K562 (cell line): ENCODE data around the gene RNF145. TPM values are rescaled to one million over a fixed set of nuclear protein-coding genes. Genes with fewer than 3 reads are reported as not detected.

ENCODE experiments used
- ATAC-seq: fragments of 200-7000 bp; cut with Tn5 transposase; 3 replicates; pipeline ENCODE4 v1.9.1; 2020; ENCODE audit warnings: moderate library complexity
- BruUV-seq: library from RNA; stranded (reverse); fragments of 400-500 nt; replicated peaks from 2 replicates; lab custom pipeline; 2021; lab: Mats Ljungman, UMichigan
- CTCF ChIA-PET: fragments of 300-600 bp; formaldehyde crosslinking; extraction: SDS; loops from one replicate; lab custom pipeline; 2021; ENCODE audit warnings: low intra/inter-chr PET ratio; lab: Yijun Ruan, JAX
- POLR2A ChIA-PET: fragments of 300-600, 350-650 bp; sonication (Branson Sonifier 250); formaldehyde crosslinking; extraction: SDS; loops from one replicate; lab custom pipeline; 2021; ENCODE audit warnings: antibody characterized with exemption, inconsistent platforms; lab: Yijun Ruan, JAX
- DNase-seq, 4 experiments: peaks; one replicate each; pipeline versions ENCODE4 v3.0.0 to v3.0.0-alpha.2; 2011 to 2018; ENCODE audit warnings: low spot score in 3 of 4, mixed read lengths in 3 of 4; ENCODE audit errors: extremely low read depth in 1 of 4
- FAIRE-seq: peaks from 2 replicates; lab custom pipeline; 2011; peaks lifted over from hg19 to GRCh38; lab: Jason Lieb, UNC
- H2AFZ ChIP-seq: 2 replicates; pipeline ENCODE4 v1.6.0; 2011; ENCODE audit warnings: low read depth, low read length, control low read depth, inconsistent platforms
- H3K27ac ChIP-seq: fragments of 200-600 bp; 3 replicates; pipeline ENCODE4 v1.8.0; 2011; ENCODE audit warnings: low read depth, mild to moderate bottlenecking, control low read depth, inconsistent platforms, low read length, moderate library complexity, mixed read lengths; ENCODE audit errors: extremely low read depth
- H3K27me3 ChIP-seq, 2 experiments: fragments of 300-600 bp in 1 of 2; 2 replicates in 1 of 2; 3 replicates in 1 of 2; pipeline versions ENCODE4 v1.6.0 to v1.8.0; 2011; ENCODE audit warnings: inconsistent platforms in 2 of 2, low read length in 2 of 2, mild to moderate bottlenecking in 1 of 2, mixed read lengths in 1 of 2, moderate library complexity in 1 of 2; ENCODE audit not compliant: control insufficient read depth in 2 of 2, insufficient read depth in 2 of 2
- H3K36me3 ChIP-seq: fragments of 300-600 bp; 3 replicates; pipeline ENCODE4 v1.8.0; 2011; ENCODE audit warnings: mild to moderate bottlenecking, low read length, inconsistent platforms; ENCODE audit not compliant: control insufficient read depth, insufficient read depth
- H3K4me1 ChIP-seq, 2 experiments: fragments of 200-600 bp in 1 of 2; replicated peaks in 1 of 2; 2 replicates in 1 of 2; 3 replicates in 1 of 2; pipeline versions ENCODE4 v1.5.1 to v1.8.0; 2011; ENCODE audit warnings: inconsistent platforms in 2 of 2, low read length in 2 of 2, mild to moderate bottlenecking in 1 of 2, mixed read lengths in 1 of 2, moderate library complexity in 1 of 2; ENCODE audit not compliant: control insufficient read depth in 2 of 2, insufficient read depth in 2 of 2
- H3K4me2 ChIP-seq: 2 replicates; pipeline ENCODE4 v1.6.1; 2011; ENCODE audit warnings: low read length, control low read depth, inconsistent platforms, mixed read lengths; ENCODE audit not compliant: insufficient read depth
- H3K4me3 ChIP-seq: fragments of 200-600 bp; sonication (generic), shearing (Covaris generic); 2 replicates; pipeline ENCODE4 v1.5.1; 2016; ENCODE audit warnings: control low read depth, inconsistent platforms
- H3K79me2 ChIP-seq: fragments of 200-600 bp; 3 replicates; pipeline ENCODE4 v1.8.0; 2011; ENCODE audit warnings: low read length, inconsistent platforms; ENCODE audit not compliant: control insufficient read depth, insufficient read depth
- H3K9ac ChIP-seq, 2 experiments: 2 replicates each; pipeline versions ENCODE4 v1.6.0 to v1.6.1; 2011; ENCODE audit warnings: low read depth in 2 of 2, low read length in 2 of 2, control low read depth in 1 of 2, inconsistent platforms in 1 of 2, mild to moderate bottlenecking in 1 of 2, mixed read lengths in 1 of 2; ENCODE audit not compliant: insufficient read depth in 1 of 2
- H3K9me1 ChIP-seq: one replicate; pipeline ENCODE4 v1.6.0; 2011; ENCODE audit warnings: inconsistent platforms, mild to moderate bottlenecking, low read length, moderate library complexity; ENCODE audit not compliant: control insufficient read depth, insufficient read depth
- H3K9me3 ChIP-seq: replicated peaks from 2 replicates; pipeline ENCODE4 v1.5.1; 2011; ENCODE audit warnings: low read depth, low read length, inconsistent platforms; ENCODE audit not compliant: control insufficient read depth, insufficient read depth
- H4K20me1 ChIP-seq: replicated peaks from 2 replicates; pipeline ENCODE4 v1.6.1; 2011; ENCODE audit warnings: low read length, inconsistent platforms, mixed read lengths; ENCODE audit not compliant: control insufficient read depth, insufficient read depth
- CTCF ChIP-seq, 3 experiments: IDR thresholded peaks in 2 of 3; conservative IDR thresholded peaks in 1 of 3; 2 replicates each; pipeline ENCODE4 v1.5.1; 2011 to 2012; ENCODE audit warnings: low read length in 3 of 3, mild to moderate bottlenecking in 3 of 3, control low read depth in 2 of 3, improper control_type of control experiment in 1 of 3, inconsistent platforms in 1 of 3, low read depth in 1 of 3, mixed read lengths in 1 of 3, moderate library complexity in 1 of 3; ENCODE audit not compliant: insufficient read depth in 2 of 3
- CUX1 ChIP-seq: fragments of 200-800 bp; sonication (Bioruptor generic); IDR thresholded peaks from 2 replicates; pipeline ENCODE4 v1.6.1; 2016; ENCODE audit warnings: missing genetic modification characterization, missing compliant biosample characterization
- TAF7 ChIP-seq: fragments of 450-650 bp; IDR thresholded peaks from 2 replicates; pipeline ENCODE4 v1.6.1; 2016; ENCODE audit warnings: missing genetic modification characterization, missing compliant biosample characterization
- USF2 ChIP-seq: sonication (generic); formaldehyde crosslinking; IDR thresholded peaks from 2 replicates; pipeline ENCODE4 v1.5.0; 2020; ENCODE audit warnings: missing genetic modification reagents
- ZNF316 ChIP-seq: fragments of 450-650 bp; IDR thresholded peaks from 2 replicates; pipeline ENCODE4 v1.6.1; 2016
- ZNF57 ChIP-seq: fragments of 450-650 bp; formaldehyde crosslinking; IDR thresholded peaks from 2 replicates; pipeline ENCODE4 v1.4.0; 2020; ENCODE audit warnings: mild to moderate bottlenecking, moderate library complexity
- ZNF584 ChIP-seq: fragments of 200-800 bp; sonication (Bioruptor generic); IDR thresholded peaks from 2 replicates; pipeline ENCODE4 v1.6.1; 2016; ENCODE audit warnings: low read depth, mild to moderate bottlenecking, missing genetic modification characterization, missing compliant biosample characterization
- WGBS: fragments of 100-300 bp; shearing (Covaris generic); methylation state at CpG from one replicate; pipeline ENCODE4 v1.1.6; 2016; ENCODE audit warnings: low coverage, mixed read lengths; ENCODE audit not compliant: insufficient coverage; ENCODE audit errors: missing lambda C conversion rate; 5-methylcytosine and 5-hydroxymethylcytosine counted together
- in situ Hi-C: fragments of 300-500 bp; cut with MboI; formaldehyde crosslinking; loops from 4 replicates; pipeline ENCODE4 v1.15.0; 2018; ENCODE audit warnings: inconsistent platforms, mixed read lengths
- intact Hi-C: fragments of 100-400 bp; cut with micrococcal nuclease; formaldehyde crosslinking; loops from 2 replicates; pipeline ENCODE4 v1.14.2; 2022
- polyA plus RNA-seq, 8 experiments: library from polyadenylated mRNA; depleted of rRNA in 4 of 8; stranded (reverse) in 5 of 8; unstranded in 3 of 8; fragments of >200 nt; fragmentation: Nextera tagmentation in 2 of 8; fragmentation: Illumina TruSeq in 1 of 8; extraction: Ambion mirVana in 2 of 8; extraction: Trizol in 1 of 8; gene quantifications; 2 replicates each; pipeline versions ENCODE4 v1.2.1 to v1.2.3, GENCODE V29; 2011 to 2014; ENCODE audit warnings: inconsistent platforms in 1 of 8, missing spikeins in 1 of 8
- total RNA-seq, 7 experiments: library from RNA; depleted of rRNA in 6 of 7; stranded (reverse); fragments of >200 nt in 6 of 7; fragmentation: Illumina TruSeq in 2 of 7; extraction: Trizol in 2 of 7; gene quantifications; 2 replicates each; pipeline versions ENCODE4 v1.2.1 to v1.2.3, GENCODE V29; 2011 to 2021; ENCODE audit warnings: low replicate concordance in 1 of 7

RNF145 gene
- total and polyA plus RNA-seq, 9 of the 15 experiments (the other 6 are each of a cell fraction or from before 2014, with no cell fraction given) = 13.6 to 40.7 (median 25.4) TPM

- Histone ChIP-seq H2AFZ (no peak overlapping the region), H3K9me3 (no peaks in the 10 kb centered on the region), H3K79me2 (peaks cover 100% of the 10 kb centered on the region), H3K36me3 (peaks cover 57% of the 10 kb centered on the region), H3K4me2 (no peak overlapping the region), H3K27me3 (no peaks in the 10 kb centered on the region), H4K20me1 (no peaks in the 10 kb centered on the region), H3K4me3 (no peak overlapping the region), H3K9ac (no peak overlapping the region), H3K27ac (no peak overlapping the region), H3K4me1 (peaks cover 6 to 29% of the 10 kb centered on the region in 2 experiments; a peak in 3 of 5 replicates), H3K9me1 (no peaks in the 10 kb centered on the region)
- TF ChIP-seq ZNF584 (no peak), TAF7 (tag) (no peak), ZNF316 (peak; percentile 49; the same call in 1 of the 2 replicates), USF2 (CRISPR knock-in tag) (no peak), ZNF57 (CRISPR knock-in tag) (no peak)
- in situ Hi-C loops = no loop called here
- ATAC-seq = no peak
- CTCF ChIA-PET = no interaction called here
- WGBS = 76% methylated on average over 4 of the region's 4 CpGs
- POLR2A ChIA-PET = interaction anchor here (1.0 kb wide), 1 partner anchor 11 kb away, joined by 6 read pairs; no protein-coding TSS in a partner anchor
- no TSS peak for BruUV-seq
- no peak for FAIRE-seq
- DNase-seq = no peak
- intact Hi-C loops = no loop called here
Measured at GRCh38 chr5:159202151-159202550, 7.2 kb downstream of the RNF145 start.

- Histone ChIP-seq H3K9me1 (no peaks in the 10 kb centered on the region), H3K4me2 (no peak overlapping the region), H3K4me3 (no peak overlapping the region), H2AFZ (no peak overlapping the region), H3K27ac (no peak overlapping the region), H4K20me1 (no peaks in the 10 kb centered on the region), H3K4me1 (peaks cover 6 to 32% of the 10 kb centered on the region in 2 experiments; a peak in 3 of 5 replicates), H3K79me2 (peaks cover 99% of the 10 kb centered on the region), H3K9me3 (no peaks in the 10 kb centered on the region), H3K36me3 (peaks cover 80% of the 10 kb centered on the region), H3K9ac (no peak overlapping the region), H3K27me3 (no peaks in the 10 kb centered on the region)
- in situ Hi-C loops (no loop called here), intact Hi-C loops (no loop called here)
- no TSS peak for BruUV-seq
- ATAC-seq (no peak), DNase-seq (no peak), FAIRE-seq (no peak)
- ChIA-PET POLR2A (interaction anchor here (0.6 to 3.3 kb wide), 6 partner anchors 8 to 36 kb away, joined by 3 to 20 read pairs (median 4); no protein-coding TSS in a partner anchor), CTCF (no interaction called here)
- 70% methylated on average over 2 of the region's 2 CpGs for WGBS
- TF ChIP-seq CUX1 (CRISPR knock-in tag) (no peak), CTCF (IDR thresholded peaks at IDR 0.05 in 2 of 3, conservative IDR thresholded peaks at IDR 0.05 in 1 of 3; ENCODE audit: insufficient read depth in 2 of 3, low read depth in 1 of 3, low read length in 3 of 3) (no peak)
Measured at GRCh38 chr5:159199780-159200179, 9.6 kb downstream of the RNF145 start.
